ENCODE measurements around the gene FAM90A26.
"Not testable (repeated sequence)": the region's sequence is repeated elsewhere in the genome, so short reads cannot be mapped to it uniquely, and the experiment has no call there.

FAM90A26 gene

GRCh38 chr4:9169791-9170459 is at the start of gene FAM90A26:
Gene FAM90A26, plus strand, starts transcription at chr4:9170409. Its CDS starts 2,764 bp downstream, at chr4:9173173.
- not testable (repeated sequence) for H3K4me3 ChIP-seq (ENCODE audit: low read length); H3K27ac ChIP-seq (ENCODE audit: low read depth, low read length); H3K27me3 ChIP-seq (ENCODE audit: control insufficient read depth, insufficient read depth, low read length); H3K9ac ChIP-seq (ENCODE audit: low read length); H3K36me3 ChIP-seq (ENCODE audit: control insufficient read depth, insufficient read depth, low read length); H3K4me1 ChIP-seq (ENCODE audit: control insufficient read depth, insufficient read depth, low read length)

GRCh38 chr4:9122711-9123110 is 47.5 kb upstream of the FAM90A26 start:
- H3K27ac ChIP-seq (ENCODE audit: low read depth, low read length); H3K36me3 ChIP-seq (ENCODE audit: control insufficient read depth, insufficient read depth, low read length); H3K4me3 ChIP-seq (ENCODE audit: low read length); H3K9ac ChIP-seq (ENCODE audit: low read length); H3K27me3 ChIP-seq (ENCODE audit: control insufficient read depth, insufficient read depth, low read length); H3K4me1 ChIP-seq (ENCODE audit: control insufficient read depth, insufficient read depth, low read length): not testable (repeated sequence)

GRCh38 chr4:9123572-9124007 is 46.6 kb upstream of the FAM90A26 start:
- not testable (repeated sequence) for H3K4me3 ChIP-seq (ENCODE audit: low read length); H3K4me1 ChIP-seq (ENCODE audit: control insufficient read depth, insufficient read depth, low read length); H3K27ac ChIP-seq (ENCODE audit: low read depth, low read length); H3K27me3 ChIP-seq (ENCODE audit: control insufficient read depth, insufficient read depth, low read length); H3K36me3 ChIP-seq (ENCODE audit: control insufficient read depth, insufficient read depth, low read length); H3K9ac ChIP-seq (ENCODE audit: low read length)

GRCh38 chr4:9125601-9126161 is 44.5 kb upstream of the FAM90A26 start:
- not testable (repeated sequence) for H3K4me3 ChIP-seq (ENCODE audit: low read length)

GRCh38 chr4:9131420-9131819 is 38.8 kb upstream of the FAM90A26 start:
- H3K27ac ChIP-seq (ENCODE audit: low read depth, low read length); H3K4me3 ChIP-seq (ENCODE audit: low read length); H3K36me3 ChIP-seq (ENCODE audit: control insufficient read depth, insufficient read depth, low read length); H3K27me3 ChIP-seq (ENCODE audit: control insufficient read depth, insufficient read depth, low read length); H3K9ac ChIP-seq (ENCODE audit: low read length); H3K4me1 ChIP-seq (ENCODE audit: control insufficient read depth, insufficient read depth, low read length): not testable (repeated sequence)

More at GRCh38 chr4:9125601-9126161, 44.5 kb upstream of the FAM90A26 start:
- H3K4me1 ChIP-seq (ENCODE audit: control insufficient read depth, insufficient read depth, low read length); H3K9ac ChIP-seq (ENCODE audit: low read length); H3K36me3 ChIP-seq (ENCODE audit: control insufficient read depth, insufficient read depth, low read length); H3K27me3 ChIP-seq (ENCODE audit: control insufficient read depth, insufficient read depth, low read length); H3K27ac ChIP-seq (ENCODE audit: low read depth, low read length): not testable (repeated sequence)

- H3K4me1 ChIP-seq (ENCODE audit: control insufficient read depth, insufficient read depth, low read length); H3K4me3 ChIP-seq (ENCODE audit: low read length): not testable (repeated sequence)
Measured at GRCh38 chr4:9132849-9133248, 37.4 kb upstream of the FAM90A26 start.

GRCh38 chr4:9134011-9134410 is 36.2 kb upstream of the FAM90A26 start:
- H3K27ac ChIP-seq (ENCODE audit: low read depth, low read length); H3K4me1 ChIP-seq (ENCODE audit: control insufficient read depth, insufficient read depth, low read length); H3K36me3 ChIP-seq (ENCODE audit: control insufficient read depth, insufficient read depth, low read length); H3K27me3 ChIP-seq (ENCODE audit: control insufficient read depth, insufficient read depth, low read length); H3K9ac ChIP-seq (ENCODE audit: low read length); H3K4me3 ChIP-seq (ENCODE audit: low read length): not testable (repeated sequence)

More at GRCh38 chr4:9132849-9133248, 37.4 kb upstream of the FAM90A26 start:
- not testable (repeated sequence) for H3K36me3 ChIP-seq (ENCODE audit: control insufficient read depth, insufficient read depth, low read length); H3K9ac ChIP-seq (ENCODE audit: low read length); H3K27me3 ChIP-seq (ENCODE audit: control insufficient read depth, insufficient read depth, low read length); H3K27ac ChIP-seq (ENCODE audit: low read depth, low read length)

GRCh38 chr4:9134556-9134955 is 35.7 kb upstream of the FAM90A26 start:
- not testable (repeated sequence) for H3K27ac ChIP-seq (ENCODE audit: low read depth, low read length); H3K4me3 ChIP-seq (ENCODE audit: low read length); H3K9ac ChIP-seq (ENCODE audit: low read length); H3K4me1 ChIP-seq (ENCODE audit: control insufficient read depth, insufficient read depth, low read length); H3K36me3 ChIP-seq (ENCODE audit: control insufficient read depth, insufficient read depth, low read length); H3K27me3 ChIP-seq (ENCODE audit: control insufficient read depth, insufficient read depth, low read length)

- not testable (repeated sequence) for H3K27ac ChIP-seq (ENCODE audit: low read depth, low read length); H3K36me3 ChIP-seq (ENCODE audit: control insufficient read depth, insufficient read depth, low read length); H3K4me1 ChIP-seq (ENCODE audit: control insufficient read depth, insufficient read depth, low read length); H3K4me3 ChIP-seq (ENCODE audit: low read length); H3K9ac ChIP-seq (ENCODE audit: low read length); H3K27me3 ChIP-seq (ENCODE audit: control insufficient read depth, insufficient read depth, low read length)
Measured at GRCh38 chr4:9141050-9141449, 29.2 kb upstream of the FAM90A26 start.

GRCh38 chr4:9142786-9143185 is 27.4 kb upstream of the FAM90A26 start:
- not testable (repeated sequence) for H3K4me3 ChIP-seq (ENCODE audit: low read length); H3K4me1 ChIP-seq (ENCODE audit: control insufficient read depth, insufficient read depth, low read length); H3K27ac ChIP-seq (ENCODE audit: low read depth, low read length); H3K9ac ChIP-seq (ENCODE audit: low read length); H3K36me3 ChIP-seq (ENCODE audit: control insufficient read depth, insufficient read depth, low read length); H3K27me3 ChIP-seq (ENCODE audit: control insufficient read depth, insufficient read depth, low read length)

- H3K9ac ChIP-seq (ENCODE audit: low read length) = no peak overlapping the region
Measured at GRCh38 chr4:9143421-9144080, 26.7 kb upstream of the FAM90A26 start.

GRCh38 chr4:9146967-9147366 is 23.2 kb upstream of the FAM90A26 start:
- Histone ChIP-seq H3K27ac (ENCODE audit: low read depth, low read length) (no peak overlapping the region), H3K4me3 (ENCODE audit: low read length) (no peak overlapping the region), H3K36me3 (ENCODE audit: control insufficient read depth, insufficient read depth, low read length) (no peaks in the 10 kb centered on the region), H3K9ac (ENCODE audit: low read length) (no peak overlapping the region), H3K27me3 (ENCODE audit: control insufficient read depth, insufficient read depth, low read length) (no peaks in the 10 kb centered on the region), H3K4me1 (ENCODE audit: control insufficient read depth, insufficient read depth, low read length) (no peaks in the 10 kb centered on the region)

More at GRCh38 chr4:9143421-9144080, 26.7 kb upstream of the FAM90A26 start:
- Histone ChIP-seq H3K4me3 (ENCODE audit: low read length) (no peak overlapping the region), H3K36me3 (ENCODE audit: control insufficient read depth, insufficient read depth, low read length) (no peaks in the 10 kb centered on the region), H3K4me1 (ENCODE audit: control insufficient read depth, insufficient read depth, low read length) (no peaks in the 10 kb centered on the region), H3K27ac (ENCODE audit: low read depth, low read length) (no peak overlapping the region), H3K27me3 (ENCODE audit: control insufficient read depth, insufficient read depth, low read length) (no peaks in the 10 kb centered on the region)

GRCh38 chr4:9147368-9147767 is 22.8 kb upstream of the FAM90A26 start:
- H3K27me3 ChIP-seq (ENCODE audit: control insufficient read depth, insufficient read depth, low read length); H3K4me1 ChIP-seq (ENCODE audit: control insufficient read depth, insufficient read depth, low read length); H3K4me3 ChIP-seq (ENCODE audit: low read length); H3K9ac ChIP-seq (ENCODE audit: low read length); H3K36me3 ChIP-seq (ENCODE audit: control insufficient read depth, insufficient read depth, low read length); H3K27ac ChIP-seq (ENCODE audit: low read depth, low read length): not testable (repeated sequence)

Data from rectal smooth muscle tissue (tissue), 1 donor.